Pancreas (tissue), 10 donors: ENCODE measurements around the gene ENO4. TPM values are rescaled to one million over a fixed set of nuclear protein-coding genes. Genes with fewer than 3 reads are reported as not detected.

Experiments
- ATAC-seq, 4 donors: fragments of 200-7000 bp; cut with Tn5 transposase; one replicate each; pipeline versions ENCODE4 v1.8.0 to v1.9.1; 2020; ENCODE audit warnings: mild to moderate bottlenecking in 4 of 4, moderate library complexity in 4 of 4
- DNase-seq, 6 donors: peaks; one replicate each; pipeline ENCODE4 v3.0.0-alpha.2; 2020
- FAIRE-seq: peaks from 2 replicates; lab custom pipeline; 2012; peaks lifted over from hg19 to GRCh38; lab: Jason Lieb, UNC
- H3K27ac ChIP-seq, 4 donors: fragments of 200-600 bp; sonication (generic); 1 replicate in 3 of 4; 2 replicates in 1 of 4; pipeline versions ENCODE4 v1.5.0 to v1.8.0; 2020
- H3K27me3 ChIP-seq, 4 donors: fragments of 200-600 bp; one replicate each; pipeline ENCODE4 v1.8.0; 2021
- H3K36me3 ChIP-seq, 3 donors: fragments of 200-600 bp; sonication (generic) in 1 of 3; one replicate each; pipeline versions ENCODE4 v1.5.0 to v1.8.0; 2020 to 2021
- H3K4me1 ChIP-seq, 3 donors: fragments of 200-600 bp; one replicate each; pipeline ENCODE4 v1.8.0; 2021
- H3K4me3 ChIP-seq, 4 donors: fragments of 200-600 bp; sonication (generic) in 2 of 4; one replicate each; pipeline versions ENCODE4 v1.5.0 to v1.8.0; 2020 to 2021
- H3K9me3 ChIP-seq, 4 donors: fragments of 200-600 bp; one replicate each; pipeline ENCODE4 v1.8.0; 2021
- CTCF ChIP-seq, 4 donors: fragments of 200-600 bp; sonication (generic) in 3 of 4; IDR thresholded peaks; one replicate each; pipeline versions ENCODE4 v1.5.0 to v1.8.0; 2021; ENCODE audit warnings: antibody characterized with exemption in 4 of 4
- WGBS, 2 donors: extraction: QIAGEN DNeasy Blood & Tissue Kit; methylation state at CpG; one replicate each; pipeline ENCODE4 v1.1.7; 2013; 5-methylcytosine and 5-hydroxymethylcytosine counted together
- intact Hi-C, 3 donors: fragments of 100-400 bp; cut with DNase I; formaldehyde crosslinking; loops; one replicate each; pipeline versions ENCODE4 v1.11.1 to v1.14.2; 2022
- polyA plus RNA-seq, 2 donors: library from polyadenylated mRNA; stranded (reverse); fragments of 200-250 nt; gene quantifications; one replicate each; pipeline ENCODE4 v1.2.3, GENCODE V29; 2013
- total RNA-seq, 6 donors: library from RNA; stranded (reverse); fragmentation: NEBNext Ultra II Directional in 4 of 6; extraction: Animal tissue kit (Norgen Biotek cat#: 25700) in 4 of 6; gene quantifications; one replicate each; pipeline versions ENCODE4 v1.2.1 to v1.2.4, GENCODE V29; 2021 to 2023
- donor health status: healthy with polysubstance abuse.
- donor health status: DM: no; HTN: no; CAD: no; lungs with moderate emphysema.
- donor health status: DM: no; HTN: no; CAD: no.
- donor health status: control.
- donor health status: control.
- donor health status: Bipolar disorder and iron deficiency.
- donor health status: DM: yes; HTN: yes; CAD: no.
- donor health status: DM: no; HTN: no; CAD: no.
- donor health status: DM: no; HTN: no; CAD: no.
- donor health status: DM: yes; HTN: yes; CAD: no.

Gene ENO4
- total and polyA plus RNA-seq, 8 donors = 0.15 to 0.71 (median 0.23) TPM

GRCh38 chr10:116810120-116810500 is 39.2 kb upstream of the ENO4 start:
- Histone ChIP-seq H3K9me3 (no peaks in the 10 kb centered on the region), H3K36me3 (no peaks in the 10 kb centered on the region), H3K27me3 (peaks cover 0 to 4% (median 0%) of the 10 kb centered on the region in 4 donors), H3K4me3 (peak overlapping the region in 1 of 4 donors; percentile 6), H3K4me1 (no peaks in the 10 kb centered on the region), H3K27ac (no peak overlapping the region)
- no peak for TF ChIP-seq CTCF (IDR thresholded peaks at IDR 0.05)
- FAIRE-seq (no peak), ATAC-seq (peak in 1 of 4 donors; percentile 37), DNase-seq (no peak)
- 32 to 40% methylated on average over 10 of the region's 10 CpGs for WGBS, 2 donors
- intact Hi-C loops = no loop called here

DNA sequence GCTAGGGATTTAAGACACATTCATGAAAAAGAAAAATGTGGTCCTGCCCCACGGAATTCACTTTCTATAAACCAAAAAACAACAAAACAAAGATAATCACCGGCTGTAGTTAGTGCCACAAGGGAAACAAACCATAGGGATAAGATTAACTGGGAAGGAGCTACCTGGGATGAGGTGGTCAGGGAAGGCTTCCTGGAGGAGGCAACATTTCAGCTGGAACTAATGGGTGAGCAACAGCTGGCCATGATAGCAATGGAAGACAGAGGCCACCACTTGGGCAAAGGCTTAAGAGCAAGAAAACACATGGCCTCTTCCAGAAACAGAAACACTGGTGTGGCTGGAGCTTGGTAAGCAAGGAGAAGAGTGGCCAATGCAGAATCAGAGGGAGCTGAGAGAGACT is 38.4 kb upstream of the ENO4 start:
- no peak overlapping the region for H3K4me3 ChIP-seq

DNA sequence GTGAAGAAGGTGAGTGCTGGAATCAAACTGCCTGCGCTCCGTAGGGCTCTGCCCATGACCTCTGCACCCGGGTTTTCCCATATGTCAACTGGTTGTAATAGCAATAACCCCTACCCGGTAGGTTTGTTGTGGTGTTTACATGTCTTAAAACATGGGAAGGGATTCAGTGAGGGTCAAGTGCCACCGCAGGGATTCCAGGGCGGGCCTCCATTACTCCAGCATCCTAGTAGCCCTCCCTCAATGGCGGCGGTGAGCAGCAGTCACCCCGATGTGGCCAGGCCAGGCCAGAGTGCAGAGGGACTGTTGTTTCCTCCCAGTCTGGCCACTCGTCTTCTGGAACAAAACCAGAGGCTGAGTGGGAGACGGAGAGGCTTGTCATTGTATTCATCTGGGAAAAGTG is 37.6 kb upstream of the ENO4 start:
- H3K27ac ChIP-seq = no peak overlapping the region
- DNase-seq = no peak
- H3K36me3 ChIP-seq = no peaks in the 10 kb centered on the region
- no peak for ATAC-seq
- intact Hi-C loops = no loop called here
- H3K9me3 ChIP-seq = no peaks in the 10 kb centered on the region
- FAIRE-seq = no peak
- H3K27me3 ChIP-seq = peaks cover 0 to 4% (median 2%) of the 10 kb centered on the region in 4 donors
- no peaks in the 10 kb centered on the region for H3K4me1 ChIP-seq
- 80 to 85% methylated on average over 11 of the region's 11 CpGs for WGBS, 2 donors
- no peak overlapping the region for H3K4me3 ChIP-seq
- TF ChIP-seq CTCF (IDR thresholded peaks at IDR 0.05) = no peak

More for the DNA sequence above, 38.4 kb upstream of the ENO4 start:
- WGBS, 2 donors = 71 to 76% methylated on average over 2 of the region's 2 CpGs
- FAIRE-seq (no peak), ATAC-seq (no peak), DNase-seq (no peak)
- Histone ChIP-seq H3K27me3 (peaks cover 0 to 4% (median 0%) of the 10 kb centered on the region in 4 donors), H3K4me1 (no peaks in the 10 kb centered on the region), H3K27ac (no peak overlapping the region), H3K9me3 (no peaks in the 10 kb centered on the region), H3K36me3 (no peaks in the 10 kb centered on the region)
- no peak for TF ChIP-seq CTCF (IDR thresholded peaks at IDR 0.05)
- intact Hi-C loops = no loop called here

DNA sequence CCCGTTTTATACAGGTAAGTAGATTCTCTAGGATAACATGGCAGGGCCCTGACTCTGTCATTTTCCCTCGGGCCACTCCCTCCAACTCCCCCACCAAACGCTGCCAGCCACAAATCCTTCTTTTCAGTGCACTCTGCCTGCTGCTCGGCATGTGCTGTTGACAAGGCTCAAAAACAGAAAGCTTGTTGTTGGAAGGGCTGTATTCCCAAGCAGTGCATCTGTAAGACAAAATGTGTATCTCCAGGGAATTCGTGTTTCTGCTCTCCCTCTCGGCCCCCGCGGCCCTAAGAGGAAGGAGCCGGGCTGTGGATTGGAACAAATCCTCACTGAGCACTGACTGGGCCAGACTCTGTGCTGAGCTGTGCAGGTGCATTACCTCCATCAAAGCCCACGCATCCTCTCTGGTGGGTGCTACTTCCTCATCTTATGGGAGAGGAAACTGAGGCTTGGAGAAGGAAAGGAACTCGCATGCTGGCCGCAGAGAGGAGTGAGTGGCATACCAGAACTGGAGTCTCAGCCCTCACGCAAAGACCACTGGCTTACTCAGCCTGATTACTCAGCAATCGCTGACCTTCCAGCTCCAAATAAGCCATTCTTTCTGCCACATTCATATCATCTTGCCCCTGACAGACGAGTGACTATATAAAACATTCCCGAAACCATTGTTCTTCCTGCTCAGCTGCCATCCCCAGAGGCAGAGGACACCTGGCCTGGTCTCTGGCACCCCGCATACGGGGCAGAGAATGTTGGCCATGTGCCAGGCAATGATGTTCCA is 33.5 kb upstream of the ENO4 start:
- 52 to 62% methylated on average over 18 of the region's 18 CpGs for WGBS, 2 donors
- no peak for FAIRE-seq

More for the DNA sequence above, 33.5 kb upstream of the ENO4 start:
- DNase-seq (no peak), ATAC-seq (no peak)
- no peak overlapping the region for H3K4me3 ChIP-seq
- H3K9me3 ChIP-seq = no peaks in the 10 kb centered on the region
- H3K36me3 ChIP-seq = no peaks in the 10 kb centered on the region
- intact Hi-C loops = no loop called here
- no peak for TF ChIP-seq CTCF (IDR thresholded peaks at IDR 0.05)
- H3K4me1 ChIP-seq = no peaks in the 10 kb centered on the region
- no peak overlapping the region for H3K27ac ChIP-seq
- peaks cover 0 to 4% (median 0%) of the 10 kb centered on the region in 4 donors for H3K27me3 ChIP-seq
